HG03354 (cell line): Measurements from ENCODE around the gene ODAD3.
"Not testable (repeated sequence)": the region's sequence is repeated elsewhere in the genome, so short reads cannot be mapped to it uniquely, and the experiment has no call there.

Experiments
- ATAC-seq: cut with Tn5 transposase; IDR thresholded peaks from one replicate; pipeline ENCODE4 v1.9.1; 2021; ENCODE audit warnings: mild to moderate bottlenecking; ENCODE audit not compliant: unreplicated experiment, poor library complexity, severe bottlenecking

The ODAD3 gene

DNA sequence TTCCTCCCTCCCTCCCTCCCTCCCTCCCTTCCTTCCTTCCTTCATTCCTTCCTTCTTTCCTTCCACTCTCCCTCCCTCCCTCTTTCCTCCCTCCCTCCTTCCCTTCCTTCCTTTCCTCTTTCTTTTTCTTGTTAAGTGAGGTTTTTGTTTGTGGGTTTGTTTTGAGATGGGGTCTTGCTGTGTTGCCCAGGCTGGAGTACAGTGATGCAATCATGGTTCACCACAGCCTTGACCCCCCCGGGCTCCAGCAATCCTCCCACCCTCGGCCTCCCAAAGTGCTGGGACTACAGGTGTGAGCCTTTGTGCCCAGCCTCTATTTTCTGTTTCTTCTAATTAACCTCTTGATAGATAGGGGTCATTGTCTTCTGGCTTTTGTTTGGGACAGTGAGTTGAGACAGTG is 26.5 kb upstream of the ODAD3 start:
- no peak for ATAC-seq

DNA sequence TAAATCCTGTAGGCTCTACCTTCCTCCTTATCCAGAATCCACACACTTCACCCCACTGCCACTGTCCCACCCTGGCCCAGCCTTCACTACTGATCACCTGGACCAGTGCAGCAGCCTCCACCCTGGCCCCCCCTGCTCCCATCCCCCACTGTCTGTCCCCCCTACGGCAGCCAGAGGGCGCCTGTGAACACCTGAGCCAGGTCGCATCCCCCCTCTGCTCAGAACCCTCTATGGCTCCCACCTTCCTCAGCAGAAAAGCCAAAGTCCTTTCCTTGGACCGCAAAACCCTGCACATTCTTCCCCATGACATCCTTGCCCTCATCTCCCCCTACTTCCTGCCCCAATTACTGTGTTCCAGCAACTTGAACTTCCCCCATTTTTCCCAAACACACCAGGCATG is 25.3 kb upstream of the ODAD3 start:
- no peak for ATAC-seq

DNA sequence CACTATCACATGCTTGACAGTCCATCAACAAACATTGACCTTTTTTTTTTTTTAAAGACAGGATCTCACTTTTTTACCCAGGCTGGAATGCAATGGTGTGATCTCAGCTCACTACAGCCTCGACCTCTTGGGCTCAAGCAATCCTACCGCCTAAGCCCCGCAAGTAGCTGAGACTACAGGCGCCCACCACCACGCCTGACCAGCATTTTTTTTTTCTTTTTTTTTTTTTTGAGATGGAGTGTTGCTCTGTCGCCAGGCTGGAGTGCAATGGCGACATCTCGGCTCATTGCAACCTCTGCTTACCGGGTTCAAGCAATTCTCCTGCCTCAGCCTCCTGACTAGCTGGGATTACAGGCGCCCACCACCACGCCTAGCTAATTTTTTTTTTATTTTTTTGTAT is 24.0 kb upstream of the ODAD3 start:
- ATAC-seq, result not testable (repeated sequence)

DNA sequence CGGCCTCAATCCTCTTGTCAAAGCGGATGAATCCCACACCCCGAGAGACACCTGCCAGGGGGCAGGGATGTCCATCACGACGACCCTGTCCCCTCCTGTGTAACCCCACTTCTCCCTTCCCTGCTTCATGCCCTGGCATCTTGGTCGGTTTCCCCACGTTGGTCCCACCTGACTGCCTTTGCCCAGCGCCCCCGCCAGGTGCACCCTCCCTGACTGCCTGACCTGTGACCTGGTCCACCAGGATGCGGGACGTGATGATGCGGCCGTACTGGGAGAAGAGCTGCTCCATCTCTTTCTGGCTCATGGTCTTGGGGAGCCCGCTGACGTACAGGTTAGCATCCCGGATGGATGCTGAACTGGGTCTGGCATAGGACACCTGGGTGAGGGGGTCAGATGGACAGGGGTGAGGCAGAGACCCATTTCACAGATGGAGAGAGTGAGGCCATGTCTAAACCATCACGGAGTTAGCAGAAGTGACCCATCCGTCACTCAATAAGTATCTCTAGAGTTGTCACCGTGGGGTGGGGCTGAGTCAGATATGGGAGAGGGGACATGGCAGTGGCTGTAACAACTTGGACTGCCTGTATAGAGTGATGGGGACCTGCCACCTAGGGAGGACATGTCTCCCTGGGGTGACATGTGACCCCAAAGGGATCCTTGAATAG is 23.4 kb upstream of the ODAD3 start:
- ATAC-seq, result no peak

DNA sequence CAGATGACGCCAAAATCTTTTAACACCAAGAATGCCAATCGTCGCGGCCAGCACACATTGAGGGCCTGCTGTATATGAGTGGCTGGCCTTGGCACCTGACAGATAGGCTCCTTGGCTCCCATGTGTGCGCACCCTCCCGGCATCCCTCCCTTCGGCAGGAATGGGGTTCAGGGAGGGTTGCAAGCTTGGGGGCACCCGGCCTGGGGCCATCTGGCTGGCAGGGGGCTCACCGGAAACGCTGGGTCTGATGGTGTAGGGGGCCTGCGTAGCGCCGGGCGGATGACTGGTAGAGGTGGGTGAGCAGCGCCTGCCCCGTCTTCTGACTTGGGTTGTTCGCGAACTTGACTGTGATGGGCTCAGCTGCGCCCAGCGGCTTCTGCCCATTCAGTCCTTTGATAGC is 22.9 kb upstream of the ODAD3 start:
- ATAC-seq, result no peak

DNA sequence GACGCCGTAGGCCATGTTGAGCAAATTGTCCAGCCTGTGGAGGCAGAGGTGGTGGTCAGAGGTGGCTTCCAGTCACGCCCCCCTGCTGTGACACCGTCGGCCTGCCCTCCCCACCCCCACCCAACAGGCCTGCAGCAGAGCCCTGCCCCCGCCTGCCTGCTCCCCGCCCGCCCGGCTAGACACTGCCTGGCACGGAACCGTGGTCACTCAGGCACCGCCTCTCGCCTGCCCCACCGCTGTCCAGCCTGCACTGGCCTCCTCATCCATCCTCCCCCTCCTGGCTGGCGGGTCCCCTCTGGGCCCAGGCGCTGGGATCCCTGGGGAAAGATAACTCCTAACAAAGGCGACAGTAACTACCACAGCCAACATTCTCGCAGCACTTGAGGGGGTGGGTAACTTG is 22.2 kb upstream of the ODAD3 start:
- no peak for ATAC-seq

DNA sequence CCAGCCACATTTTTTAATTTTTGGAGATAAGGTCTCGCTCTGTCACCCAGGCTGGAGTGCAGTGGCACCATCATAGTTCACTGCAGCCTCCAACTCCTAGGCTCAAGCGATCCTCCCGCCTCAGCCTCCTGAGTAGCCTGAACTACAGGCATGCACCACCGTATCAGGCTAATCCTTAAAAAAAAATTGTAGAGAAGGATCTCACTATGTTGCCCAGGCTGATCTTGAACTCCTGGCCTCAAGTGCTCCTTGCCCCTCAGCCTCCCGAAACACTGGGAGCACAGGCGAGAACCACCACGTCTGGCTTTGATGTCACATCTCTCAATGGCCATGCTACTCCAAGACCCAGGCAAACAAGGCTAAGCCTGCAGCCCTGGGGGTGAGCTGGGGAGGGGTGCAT is 21.7 kb upstream of the ODAD3 start:
- ATAC-seq, result no peak

DNA sequence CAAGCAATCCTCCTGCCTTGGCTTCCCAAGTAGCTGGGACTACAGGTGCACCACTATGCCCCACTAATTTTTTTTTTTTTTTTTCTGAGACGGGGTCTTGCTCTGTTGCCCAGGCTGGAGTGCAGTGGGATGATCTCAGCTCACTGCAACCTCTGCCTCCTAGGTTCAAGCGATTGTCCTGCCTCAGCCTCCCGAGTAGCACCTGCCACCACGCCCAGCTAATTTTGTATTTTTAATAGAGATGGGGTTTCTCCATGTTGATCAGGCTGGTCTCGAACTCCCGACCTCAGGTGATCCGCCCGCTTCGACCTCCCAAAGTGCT is 20.3 kb upstream of the ODAD3 start:
- not testable (repeated sequence) for ATAC-seq

DNA sequence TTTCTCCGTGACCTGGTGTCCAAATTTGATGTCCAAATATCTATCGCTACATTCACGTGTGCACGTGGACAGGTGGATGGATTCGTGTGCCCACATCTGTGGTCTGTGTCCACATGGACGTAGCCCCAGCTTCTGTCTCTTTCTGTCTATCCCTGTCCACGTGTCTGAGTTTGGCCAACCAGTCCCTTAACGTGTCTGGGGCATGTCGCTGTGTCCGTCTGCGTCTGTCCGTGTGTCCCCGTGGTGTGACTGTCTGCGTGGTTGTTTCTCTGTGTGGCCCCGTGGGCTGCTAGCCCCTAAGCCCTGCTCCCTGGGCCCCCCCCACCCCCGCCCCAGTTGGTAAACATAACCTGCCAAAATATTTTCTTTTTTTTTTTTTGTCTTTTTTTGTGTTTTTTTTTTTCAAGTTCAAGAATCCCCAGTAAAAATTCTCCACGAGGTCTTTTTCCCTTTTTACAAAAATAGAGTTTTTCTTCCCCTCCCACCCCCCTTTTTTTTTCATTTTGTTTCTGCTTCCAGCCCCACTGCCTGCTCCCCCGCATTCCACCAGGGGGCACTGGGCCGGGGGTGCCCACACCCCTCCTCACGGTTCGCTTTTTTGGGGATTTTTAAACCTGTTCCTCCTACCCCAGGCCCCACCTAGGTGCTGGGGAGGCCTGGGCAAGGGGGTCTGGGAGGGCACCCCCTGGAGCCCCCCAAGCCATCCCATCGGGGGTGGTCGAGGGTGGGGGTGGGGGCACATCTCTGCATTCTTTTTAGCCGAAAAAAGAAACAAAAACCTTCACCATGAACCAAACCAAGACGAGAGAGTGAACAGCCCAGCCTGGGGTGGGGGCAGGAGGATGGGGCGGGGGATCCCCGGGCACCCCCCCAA is 18.8 kb upstream of the ODAD3 start:
- no peak for ATAC-seq

DNA sequence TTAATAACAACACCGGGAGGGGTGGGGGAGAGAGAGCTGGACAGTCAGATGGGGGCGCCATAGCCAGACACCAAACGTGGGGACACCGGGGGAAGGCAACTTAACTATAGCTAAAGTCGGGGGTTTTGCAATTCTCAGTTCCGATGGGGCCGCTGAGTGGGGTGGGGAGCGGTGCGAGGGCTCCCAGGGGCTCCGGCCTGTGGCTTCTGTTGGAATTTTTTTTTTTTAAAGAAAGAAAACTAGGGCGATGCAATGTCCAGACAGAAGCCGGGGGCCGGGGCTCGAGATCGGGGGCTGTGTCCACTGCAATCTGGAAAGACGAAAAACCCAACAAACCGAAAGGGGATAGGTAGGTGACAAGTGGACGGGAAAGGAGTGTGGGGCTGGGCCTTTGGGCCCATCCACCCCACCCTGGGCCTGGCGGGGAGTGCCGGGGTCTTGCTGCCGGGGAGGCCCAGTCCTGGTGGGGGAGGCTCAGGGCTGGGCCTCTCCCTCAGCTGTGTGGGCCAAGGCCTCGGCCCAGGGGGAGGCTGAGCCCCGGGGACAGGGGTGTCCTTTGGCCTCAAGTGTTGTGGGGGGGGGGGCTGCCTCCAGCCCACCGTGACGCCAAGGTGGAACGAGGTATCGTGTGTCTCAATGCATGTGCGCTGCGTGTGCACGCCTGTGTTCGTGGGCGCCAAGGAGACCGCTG is 17.8 kb upstream of the ODAD3 start:
- ATAC-seq, result no peak

DNA sequence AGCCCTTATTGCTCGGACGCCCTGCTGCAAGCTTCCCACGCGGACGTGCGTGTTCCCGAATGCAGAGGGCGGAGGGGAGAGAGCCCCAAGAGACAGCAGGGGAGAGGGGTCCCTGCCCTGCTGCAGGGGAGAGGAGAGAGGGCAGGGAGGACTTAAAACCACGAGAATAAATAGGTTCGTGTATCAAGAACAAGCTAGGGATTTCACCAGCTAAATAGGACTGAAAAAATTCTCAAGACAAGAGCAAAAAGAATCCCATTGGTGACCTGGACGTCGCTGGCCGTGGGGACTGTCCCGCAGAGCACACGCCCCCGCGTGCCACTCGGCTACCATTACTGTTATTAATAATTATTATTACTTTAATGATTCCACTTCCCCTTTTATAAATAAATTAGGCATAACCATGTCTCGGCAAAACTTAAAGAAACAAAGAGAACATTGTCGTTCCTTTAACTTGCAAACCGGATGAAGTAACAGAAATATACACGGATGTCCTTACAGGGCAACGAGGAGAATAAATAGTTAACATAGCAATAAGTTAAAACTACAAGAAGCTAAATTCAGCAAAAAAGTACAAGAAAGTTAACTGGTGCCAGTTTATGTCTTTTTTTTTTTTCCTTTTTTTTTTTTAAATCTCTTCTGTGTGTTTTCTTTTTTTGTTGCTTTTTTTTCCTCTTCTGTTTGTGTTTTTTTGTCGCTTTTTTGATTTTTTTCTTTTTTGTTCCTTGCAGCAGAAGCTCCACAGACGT is 17.1 kb upstream of the ODAD3 start:
- no peak for ATAC-seq

DNA sequence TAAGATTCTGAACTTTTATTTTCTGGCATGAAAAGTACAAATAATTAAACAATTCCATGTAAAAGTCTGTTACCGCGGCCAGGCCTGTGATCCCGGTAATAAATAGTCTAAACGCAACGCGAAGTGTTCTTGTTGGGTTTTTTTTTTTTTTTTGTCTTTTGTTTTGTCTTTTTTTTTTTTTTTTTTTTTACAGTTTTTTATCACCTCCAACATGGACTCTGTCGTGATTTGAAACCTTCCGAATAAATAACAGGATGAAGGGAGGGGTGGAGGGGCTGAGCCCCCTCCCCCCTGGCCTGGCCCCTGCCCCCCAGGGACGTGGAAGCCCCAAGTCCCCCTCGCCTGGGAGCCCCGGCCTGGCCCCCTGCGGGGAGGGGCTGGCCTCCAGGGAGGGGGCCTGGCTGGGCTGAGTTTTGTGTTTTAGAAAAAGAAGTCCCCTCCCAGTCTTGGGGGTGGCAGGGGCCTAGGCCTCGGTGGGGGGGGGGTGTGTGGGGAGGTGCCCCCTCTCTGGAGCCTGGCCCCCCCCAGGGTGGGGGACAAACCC is 16.5 kb upstream of the ODAD3 start:
- no peak for ATAC-seq

DNA sequence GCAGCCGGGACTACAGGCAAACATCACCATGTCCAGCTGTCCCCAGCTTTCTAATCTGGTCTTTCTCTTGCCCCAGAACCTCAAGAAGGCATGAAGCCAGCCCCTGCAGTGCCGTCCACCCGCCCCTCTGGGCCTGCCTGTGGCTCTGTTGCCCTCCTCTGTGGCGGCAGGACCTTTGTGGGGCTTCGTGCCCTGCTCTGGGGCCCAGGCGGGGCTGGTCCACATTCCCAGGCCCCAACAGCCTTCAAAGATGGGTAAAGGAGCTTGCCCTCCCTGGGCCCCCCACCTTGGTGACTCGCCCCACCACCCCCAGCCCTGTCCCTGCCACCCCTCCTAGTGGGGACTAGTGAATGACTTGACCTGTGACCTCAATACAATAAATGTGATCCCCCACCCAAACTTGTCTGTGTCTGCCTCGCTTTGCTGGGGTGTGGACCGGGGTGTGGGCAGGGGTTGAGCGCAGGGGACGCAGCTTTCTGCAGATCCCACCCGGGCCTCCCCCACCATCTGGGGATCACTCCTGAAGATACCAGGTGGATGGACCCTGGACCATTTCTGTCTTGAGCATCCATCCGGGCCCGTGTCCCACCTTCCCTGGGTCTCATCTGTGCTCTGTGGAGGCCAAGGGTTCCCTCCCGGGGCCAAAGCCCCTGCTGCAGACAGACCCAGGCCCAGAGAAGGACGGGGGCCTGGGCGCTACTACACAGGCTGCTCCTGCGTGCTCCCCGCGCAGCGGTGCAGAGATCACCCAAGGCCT is 15.8 kb upstream of the ODAD3 start:
- no peak for ATAC-seq

DNA sequence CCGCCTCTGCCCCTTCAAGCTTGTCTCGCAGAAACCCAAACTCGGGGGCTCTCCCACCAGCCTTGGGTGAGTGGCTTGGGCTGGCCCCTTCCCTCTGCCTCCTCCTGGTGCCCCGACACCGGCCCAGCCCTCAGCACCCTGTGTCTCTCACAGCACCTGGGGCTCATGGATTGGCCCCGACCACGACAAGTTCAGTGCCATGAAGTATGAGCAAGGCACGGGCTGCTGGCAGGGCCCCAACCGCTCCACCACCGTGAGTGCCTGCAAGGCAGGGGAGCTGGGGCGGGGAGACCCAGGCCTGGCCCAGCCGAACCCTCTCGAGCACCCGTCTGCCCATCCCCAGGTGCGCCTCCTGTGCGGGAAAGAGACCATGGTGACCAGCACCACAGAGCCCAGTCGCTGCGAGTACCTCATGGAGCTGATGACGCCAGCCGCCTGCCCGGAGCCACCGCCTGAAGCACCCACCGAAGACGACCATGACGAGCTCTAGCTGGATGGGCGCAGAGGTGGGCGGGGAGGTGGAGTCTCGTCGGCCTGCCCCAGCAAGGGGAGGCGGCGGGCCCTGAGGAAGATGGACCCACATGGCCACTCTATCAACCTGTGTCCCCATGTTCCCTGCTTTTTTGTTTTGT is 14.1 kb upstream of the ODAD3 start:
- no peak for ATAC-seq

DNA sequence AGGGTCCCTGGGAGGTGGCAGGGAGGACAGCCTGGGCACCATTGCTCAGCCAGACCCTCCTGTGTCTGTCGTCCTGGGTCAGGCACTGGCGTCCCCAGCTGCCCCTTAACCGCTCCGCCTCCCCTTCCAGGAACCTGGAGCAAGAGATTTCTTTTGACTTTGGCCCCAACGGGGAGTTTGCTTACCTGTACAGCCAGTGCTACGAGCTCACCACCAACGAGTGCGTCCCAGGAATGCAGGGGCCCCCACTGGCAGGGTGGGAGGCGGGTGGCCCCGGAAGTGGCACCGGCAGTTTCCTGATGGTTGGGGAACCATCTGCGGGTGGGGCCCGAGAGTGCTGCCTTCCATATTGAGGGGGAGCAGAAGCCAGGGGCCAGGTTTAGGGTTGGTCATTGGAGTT is 13.5 kb upstream of the ODAD3 start:
- ATAC-seq, result no peak

DNA sequence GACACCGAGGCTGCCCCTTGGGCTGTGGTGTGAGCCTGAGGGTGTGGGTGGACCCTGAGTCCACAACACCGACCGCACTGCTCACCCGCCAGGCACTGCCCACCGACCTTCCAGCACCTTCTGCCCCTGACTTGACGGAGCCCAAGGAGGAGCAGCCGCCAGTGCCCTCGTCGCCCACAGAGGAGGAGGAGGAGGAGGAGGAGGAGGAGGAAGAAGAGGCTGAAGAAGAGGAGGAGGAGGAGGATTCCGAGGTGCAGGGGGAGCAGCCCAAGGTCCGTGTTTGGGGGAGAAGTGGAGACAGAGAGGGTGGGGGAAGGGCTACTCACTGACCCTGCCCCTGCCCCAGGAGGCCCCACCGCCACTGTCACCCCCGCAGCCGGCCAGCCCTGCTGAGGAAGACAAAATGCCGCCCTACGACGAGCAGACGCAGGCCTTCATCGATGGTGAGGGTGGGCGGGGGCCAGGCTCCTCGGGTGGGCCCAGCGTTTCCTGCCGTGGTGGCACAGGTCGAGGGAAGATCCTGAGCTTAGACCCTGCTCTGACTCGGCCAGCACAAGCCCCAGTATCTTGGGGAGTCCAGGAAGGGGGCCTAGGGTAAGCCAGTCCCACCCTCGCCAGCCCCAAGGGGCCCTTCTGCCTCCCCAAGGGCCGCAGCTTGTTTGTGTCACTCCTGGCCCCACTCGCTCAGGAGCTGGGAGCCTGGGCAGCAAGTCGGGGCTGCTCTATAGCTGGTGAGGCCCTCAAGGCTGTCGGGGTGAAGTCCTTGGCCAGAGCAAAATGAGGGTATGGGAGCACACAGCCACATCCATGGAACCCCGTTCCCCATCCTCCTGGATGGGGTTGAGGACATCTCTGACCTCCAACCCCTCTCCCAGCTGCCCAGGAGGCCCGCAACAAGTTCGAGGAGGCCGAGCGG is 12.7 kb upstream of the ODAD3 start:
- ATAC-seq, result no peak

DNA sequence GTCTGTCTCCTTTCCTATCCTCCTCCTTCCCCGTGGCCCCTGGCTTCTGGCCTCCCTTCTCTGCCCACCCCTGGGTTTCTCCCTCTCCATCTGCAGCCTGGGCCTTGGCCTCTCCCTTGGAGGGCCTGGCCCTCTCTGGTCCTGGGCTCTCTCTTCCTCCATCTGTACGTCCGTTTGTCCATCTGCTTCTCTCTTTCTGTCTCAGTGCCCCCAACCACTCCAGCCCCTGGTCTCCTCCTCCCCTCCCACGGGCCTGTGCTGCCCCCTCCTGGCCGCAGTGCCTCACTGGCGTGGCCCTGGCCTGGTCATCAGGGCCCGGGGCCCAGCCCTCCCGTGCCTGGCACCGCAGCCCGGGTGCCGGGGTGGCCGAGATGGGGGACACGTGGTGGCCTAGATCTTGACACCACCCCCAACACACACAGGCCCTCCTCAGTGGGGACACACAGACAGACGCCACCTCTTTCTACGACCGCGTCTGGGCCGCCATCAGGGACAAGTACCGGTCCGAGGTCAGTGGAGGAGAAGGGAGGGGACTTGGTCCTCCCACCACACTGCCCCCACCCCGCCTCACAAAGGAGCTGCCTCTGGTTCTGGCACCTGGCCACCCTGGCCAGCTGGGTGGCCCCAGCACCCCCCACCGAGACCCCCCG is 11.9 kb upstream of the ODAD3 start:
- no peak for ATAC-seq
